Keratinocyte (primary cell): ENCODE measurements around the gene ADI1. TPM values are rescaled to one million over a fixed set of nuclear protein-coding genes. Genes with fewer than 3 reads are reported as not detected.

Source experiments
- DNase-seq: peaks from one replicate; pipeline ENCODE4 v3.0.0-alpha.2; 2011; ENCODE audit warnings: low read depth, missing footprints, low spot score
- FAIRE-seq: peaks from 2 replicates; lab custom pipeline; 2011; peaks lifted over from hg19 to GRCh38; lab: Jason Lieb, UNC
- H2AFZ ChIP-seq: 2 replicates; pipeline ENCODE4 v1.6.0; 2012; ENCODE audit warnings: low read length, control low read depth, inconsistent platforms; ENCODE audit not compliant: control insufficient read depth
- H3K27ac ChIP-seq: 2 replicates; pipeline ENCODE4 v1.5.1; 2011; ENCODE audit warnings: low read length; ENCODE audit not compliant: control insufficient read depth, insufficient read depth
- H3K27me3 ChIP-seq: 3 replicates; pipeline ENCODE4 v1.6.0; 2011; ENCODE audit warnings: low read length; ENCODE audit not compliant: control insufficient read depth, insufficient read depth; ENCODE audit errors: extremely low read depth
- H3K36me3 ChIP-seq, 2 experiments: 2 replicates in 1 of 2; 3 replicates in 1 of 2; pipeline ENCODE4 v1.5.1; 2011; ENCODE audit warnings: low read length in 2 of 2, mild to moderate bottlenecking in 1 of 2; ENCODE audit not compliant: control insufficient read depth in 2 of 2, insufficient read depth in 2 of 2; ENCODE audit errors: extremely low read depth in 1 of 2
- H3K4me1 ChIP-seq: 3 replicates; pipeline ENCODE4 v1.5.1; 2011; ENCODE audit warnings: low read length; ENCODE audit not compliant: control insufficient read depth, insufficient read depth; ENCODE audit errors: extremely low read depth
- H3K4me2 ChIP-seq: 3 replicates; pipeline ENCODE4 v1.6.0; 2011; ENCODE audit warnings: low read depth, low read length; ENCODE audit not compliant: control insufficient read depth, insufficient read depth; ENCODE audit errors: extremely low read depth
- H3K4me3 ChIP-seq, 3 experiments: fragments of 200-600 bp in 1 of 3; sonication (generic) in 1 of 3; 2 replicates in 2 of 3; 3 replicates in 1 of 3; pipeline ENCODE4 v1.5.1; 2011 to 2016; ENCODE audit warnings: low read length in 3 of 3, mild to moderate bottlenecking in 3 of 3, control low read depth in 2 of 3, inconsistent platforms in 1 of 3, low read depth in 1 of 3, mixed read lengths in 1 of 3, mixed run types in 1 of 3, moderate library complexity in 1 of 3; ENCODE audit not compliant: control insufficient read depth in 2 of 3, insufficient read depth in 2 of 3; ENCODE audit errors: extremely low read depth in 1 of 3
- H3K79me2 ChIP-seq: 2 replicates; pipeline ENCODE4 v1.6.0; 2012; ENCODE audit warnings: low read length; ENCODE audit not compliant: control insufficient read depth, insufficient read depth
- H3K9ac ChIP-seq: 3 replicates; pipeline ENCODE4 v1.6.0; 2011; ENCODE audit warnings: low read length; ENCODE audit not compliant: control insufficient read depth, insufficient read depth; ENCODE audit errors: extremely low read depth
- H3K9me1 ChIP-seq: 3 replicates; pipeline ENCODE4 v1.6.0; 2011; ENCODE audit warnings: low read length; ENCODE audit not compliant: control insufficient read depth, insufficient read depth; ENCODE audit errors: extremely low read depth
- H3K9me3 ChIP-seq: 2 replicates; pipeline ENCODE4 v1.5.1; 2012; ENCODE audit warnings: low read depth, low read length; ENCODE audit not compliant: control insufficient read depth
- H4K20me1 ChIP-seq: 3 replicates; pipeline ENCODE4 v1.6.0; 2011; ENCODE audit warnings: low read length; ENCODE audit not compliant: control insufficient read depth, insufficient read depth; ENCODE audit errors: extremely low read depth
- CTCF ChIP-seq, 3 experiments: IDR thresholded peaks in 1 of 3; conservative IDR thresholded peaks in 1 of 3; optimal IDR thresholded peaks in 1 of 3; 2 replicates in 2 of 3; 3 replicates in 1 of 3; pipeline versions ENCODE3 to v1.5.1; 2011; ENCODE audit warnings: low read length in 3 of 3, mild to moderate bottlenecking in 3 of 3, moderate library complexity in 2 of 3, control low read depth in 1 of 3, inconsistent platforms in 1 of 3; ENCODE audit not compliant: insufficient read depth in 2 of 3; ENCODE audit errors: extremely low read depth in 1 of 3
- EZH2 ChIP-seq: IDR thresholded peaks from one replicate; pipeline ENCODE4 v1.6.1; 2012; ENCODE audit warnings: inconsistent platforms, mild to moderate bottlenecking, low read length, moderate library complexity
- dilution Hi-C: fragments of 300-500 bp; cut with MboI; formaldehyde crosslinking; loops from one replicate; pipeline ENCODE4 v1.7.0; 2020; ENCODE audit warnings: low sequenced_read_pairs; ENCODE audit not compliant: extremely low pct_ligation_motif_present
- polyA plus RNA-seq, 5 experiments: library from polyadenylated mRNA; depleted of rRNA in 3 of 5; stranded (reverse) in 3 of 5; stranded (forward) in 1 of 5; unstranded in 1 of 5; fragments of >200 nt; gene quantifications; 1 replicate in 1 of 5; 2 replicates in 3 of 5; 3 replicates in 1 of 5; pipeline versions ENCODE4 v1.2.1 to v1.2.3, GENCODE V29; 2011 to 2012; ENCODE audit warnings: missing spikeins in 2 of 5, low read depth in 1 of 5, low replicate concordance in 1 of 5

ADI1 gene
- polyA plus RNA-seq, 1 donor (not counting 4 experiments of a cell fraction or from before 2014, with no cell fraction given): 47.4 TPM

GRCh38 chr2:3488855-3489763, 30.2 kb downstream of the ADI1 start:
- dilution Hi-C loops: no loop called here
- no peak overlapping the region for H3K4me3 ChIP-seq

GRCh38 chr2:3488061-3488531, 31.2 kb downstream of the ADI1 start:
- DNase-seq (no peak), FAIRE-seq (no peak)
- H3K9me3 ChIP-seq: no peaks in the 10 kb centered on the region
- H3K4me3 ChIP-seq: no peak overlapping the region
- H3K27me3 ChIP-seq: no peaks in the 10 kb centered on the region
- dilution Hi-C loops: no loop called here
- no peaks in the 10 kb centered on the region for H3K36me3 ChIP-seq
- H3K4me2 ChIP-seq: no peak overlapping the region
- TF ChIP-seq EZH2: no peak
- TF ChIP-seq CTCF (optimal IDR thresholded peaks at IDR 0.05 in 1 of 3, IDR thresholded peaks at IDR 0.05 in 1 of 3, conservative IDR thresholded peaks at IDR 0.05 in 1 of 3; ENCODE audit: extremely low read depth in 1 of 3, insufficient read depth in 2 of 3, low read length in 3 of 3): no peak
- H3K9ac ChIP-seq: no peak overlapping the region
- no peaks in the 10 kb centered on the region for H4K20me1 ChIP-seq
- no peak overlapping the region for H2AFZ ChIP-seq
- no peaks in the 10 kb centered on the region for H3K9me1 ChIP-seq
- no peak overlapping the region for H3K27ac ChIP-seq
- H3K4me1 ChIP-seq: no peaks in the 10 kb centered on the region
- H3K79me2 ChIP-seq: no peaks in the 10 kb centered on the region

More at GRCh38 chr2:3488855-3489763, 30.2 kb downstream of the ADI1 start:
- H3K9ac ChIP-seq: no peak overlapping the region
- no peaks in the 10 kb centered on the region for H3K27me3 ChIP-seq
- H3K36me3 ChIP-seq: no peaks in the 10 kb centered on the region
- no peak overlapping the region for H3K4me2 ChIP-seq
- no peak overlapping the region for H2AFZ ChIP-seq
- H3K4me1 ChIP-seq: no peaks in the 10 kb centered on the region
- DNase-seq: no peak
- no peaks in the 10 kb centered on the region for H3K9me3 ChIP-seq
- H3K27ac ChIP-seq: no peak overlapping the region
- no peak for FAIRE-seq
- TF ChIP-seq EZH2: no peak
- TF ChIP-seq CTCF (optimal IDR thresholded peaks at IDR 0.05 in 1 of 3, IDR thresholded peaks at IDR 0.05 in 1 of 3, conservative IDR thresholded peaks at IDR 0.05 in 1 of 3; ENCODE audit: extremely low read depth in 1 of 3, insufficient read depth in 2 of 3, low read length in 3 of 3): no peak
- H3K79me2 ChIP-seq: no peaks in the 10 kb centered on the region
- H4K20me1 ChIP-seq: no peaks in the 10 kb centered on the region
- H3K9me1 ChIP-seq: no peaks in the 10 kb centered on the region
